NOMO-1 treated with dmso at 0.1 percent for 144 hours (cell line): ENCODE results near the gene RASGEF1B.
"Not testable (repeated sequence)": the region's sequence is repeated elsewhere in the genome, so short reads cannot be mapped to it uniquely, and the experiment has no call there.

Source experiments
- DNase-seq: peaks from one replicate; lab custom pipeline; 2025; ENCODE audit not compliant: unreplicated experiment; lab: John Stamatoyannopoulos, UW

RASGEF1B gene

GRCh38 chr4:81432825-81433224 lies 38.9 kb downstream of the RASGEF1B start:
- no peak for DNase-seq

- DNase-seq, result no peak
Measured at GRCh38 chr4:81431971-81432370, 39.7 kb downstream of the RASGEF1B start.

- DNase-seq, result no peak
Measured at GRCh38 chr4:81429607-81430006, 42.1 kb downstream of the RASGEF1B start.

- no peak for DNase-seq
Measured at GRCh38 chr4:81429031-81429430, 42.7 kb downstream of the RASGEF1B start.

GRCh38 chr4:81428002-81428401 lies 43.7 kb downstream of the RASGEF1B start:
- DNase-seq, result no peak

- no peak for DNase-seq
Measured at GRCh38 chr4:81427344-81427821, 44.3 kb downstream of the RASGEF1B start.

GRCh38 chr4:81426770-81427289 lies 44.9 kb downstream of the RASGEF1B start:
- no peak for DNase-seq

GRCh38 chr4:81424816-81425755 lies 46.6 kb downstream of the RASGEF1B start:
- DNase-seq, result no peak

- DNase-seq, result no peak
Measured at GRCh38 chr4:81424336-81424735, 47.4 kb downstream of the RASGEF1B start.

- no peak for DNase-seq
Measured at GRCh38 chr4:81422595-81422994, 49.1 kb downstream of the RASGEF1B start.

GRCh38 chr4:81421346-81422218 lies 50.1 kb downstream of the RASGEF1B start:
- peak; percentile 89 for DNase-seq

- DNase-seq, result no peak
Measured at GRCh38 chr4:81418572-81418971, 53.1 kb downstream of the RASGEF1B start.

GRCh38 chr4:81412946-81413495 lies 58.7 kb downstream of the RASGEF1B start:
- no peak for DNase-seq

- peak; percentile 27 for DNase-seq
Measured at GRCh38 chr4:81410680-81411079, 61.0 kb downstream of the RASGEF1B start.

GRCh38 chr4:81409836-81410235 lies 61.9 kb downstream of the RASGEF1B start:
- no peak for DNase-seq

- DNase-seq, result no peak
Measured at GRCh38 chr4:81408341-81408740, 63.4 kb downstream of the RASGEF1B start.

- no peak for DNase-seq
Measured at GRCh38 chr4:81407726-81408125, 64.0 kb downstream of the RASGEF1B start.

GRCh38 chr4:81406481-81406880 lies 65.2 kb downstream of the RASGEF1B start:
- not testable (repeated sequence) for DNase-seq

- DNase-seq, result peak; percentile 52
Measured at GRCh38 chr4:81405900-81406401, 65.8 kb downstream of the RASGEF1B start.

GRCh38 chr4:81404741-81405140 lies 67.0 kb downstream of the RASGEF1B start:
- DNase-seq, result no peak

GRCh38 chr4:81404294-81404693 lies 67.4 kb downstream of the RASGEF1B start:
- DNase-seq, result no peak
